ENCODE data around the gene C4BPA.

DNA sequence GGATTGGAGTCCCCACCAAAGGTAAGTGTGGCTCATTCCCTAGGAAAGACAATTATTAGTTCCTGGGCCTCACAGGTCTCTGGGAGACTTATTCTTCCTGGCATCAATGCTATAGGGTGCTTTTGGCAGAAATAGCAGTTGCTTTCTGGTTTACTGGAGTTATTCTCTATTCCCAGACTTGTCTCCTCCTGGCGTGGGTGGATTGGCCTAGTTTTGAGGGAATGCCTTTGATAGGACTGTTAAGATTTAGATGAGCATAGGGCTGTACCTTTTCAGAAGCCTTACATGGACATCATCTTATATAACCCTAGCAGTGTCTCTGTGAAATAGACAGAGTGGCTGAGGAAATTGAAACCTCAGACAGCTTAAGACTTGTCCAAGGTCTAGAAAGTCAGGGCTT, 42.0 kb upstream of the C4BPA start:
- TF ChIP-seq, protein P1, sequence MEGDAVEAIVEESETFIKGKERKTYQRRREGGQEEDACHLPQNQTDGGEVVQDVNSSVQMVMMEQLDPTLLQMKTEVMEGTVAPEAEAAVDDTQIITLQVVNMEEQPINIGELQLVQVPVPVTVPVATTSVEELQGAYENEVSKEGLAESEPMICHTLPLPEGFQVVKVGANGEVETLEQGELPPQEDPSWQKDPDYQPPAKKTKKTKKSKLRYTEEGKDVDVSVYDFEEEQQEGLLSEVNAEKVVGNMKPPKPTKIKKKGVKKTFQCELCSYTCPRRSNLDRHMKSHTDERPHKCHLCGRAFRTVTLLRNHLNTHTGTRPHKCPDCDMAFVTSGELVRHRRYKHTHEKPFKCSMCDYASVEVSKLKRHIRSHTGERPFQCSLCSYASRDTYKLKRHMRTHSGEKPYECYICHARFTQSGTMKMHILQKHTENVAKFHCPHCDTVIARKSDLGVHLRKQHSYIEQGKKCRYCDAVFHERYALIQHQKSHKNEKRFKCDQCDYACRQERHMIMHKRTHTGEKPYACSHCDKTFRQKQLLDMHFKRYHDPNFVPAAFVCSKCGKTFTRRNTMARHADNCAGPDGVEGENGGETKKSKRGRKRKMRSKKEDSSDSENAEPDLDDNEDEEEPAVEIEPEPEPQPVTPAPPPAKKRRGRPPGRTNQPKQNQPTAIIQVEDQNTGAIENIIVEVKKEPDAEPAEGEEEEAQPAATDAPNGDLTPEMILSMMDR (conservative IDR thresholded peaks at IDR 0.05; ENCODE audit: low read length), result no peak
- no peak for TF ChIP-seq EZH2phosphoT487 (IDR thresholded peaks at IDR 0.05; ENCODE audit: borderline replicate concordance)
